Vagina (tissue), 2 donors: Measurements from ENCODE around the gene MYL12A.

Source experiments
- CTCF ChIP-seq, 3 experiments: fragments of 450-650 bp in 2 of 3; fragments of 200-600 bp in 1 of 3; sonication (generic) in 1 of 3; IDR thresholded peaks; one replicate each; pipeline ENCODE4 v1.5.1; 2017 to 2019; ENCODE audit warnings: antibody characterized with exemption in 3 of 3, mild to moderate bottlenecking in 2 of 3, moderate library complexity in 2 of 3
- POLR2A ChIP-seq, 2 donors: fragments of 450-650 bp; IDR thresholded peaks; one replicate each; pipeline ENCODE4 v1.6.1; 2017; ENCODE audit warnings: antibody characterized with exemption in 2 of 2, mild to moderate bottlenecking in 2 of 2, moderate library complexity in 2 of 2
- POLR2AphosphoS5 ChIP-seq, 2 donors: sonication (generic); formaldehyde crosslinking; IDR thresholded peaks; one replicate each; pipeline ENCODE4 v1.9.0; 2017; ENCODE audit warnings: antibody characterized with exemption in 2 of 2, mild to moderate bottlenecking in 2 of 2, low read depth in 1 of 2; ENCODE audit not compliant: insufficient read depth in 1 of 2

GRCh38 chr18:3255611-3256165 is 8.1 kb downstream of the MYL12A start:
- TF ChIP-seq CTCF (IDR thresholded peaks at IDR 0.05) (no peak), POLR2A (IDR thresholded peaks at IDR 0.05) (no peak), POLR2AphosphoS5 (IDR thresholded peaks at IDR 0.05; ENCODE audit: insufficient read depth in 1 of 2, low read depth in 1 of 2) (no peak)
